ENCODE data around the gene MTUS2. TPM values are rescaled to one million over a fixed set of nuclear protein-coding genes. Genes with fewer than 3 reads are reported as not detected.

MTUS2 gene
- total and polyA plus RNA-seq, 9 of the 15 experiments (the other 6 are each of a cell fraction or from before 2014, with no cell fraction given): 0.01 to 0.28 (median 0.06) TPM; not detected in 1

GRCh38 chr13:29464105-29464679 is 644.1 kb downstream of the MTUS2 start (continued):
- TF ChIP-seq, protein P1, sequence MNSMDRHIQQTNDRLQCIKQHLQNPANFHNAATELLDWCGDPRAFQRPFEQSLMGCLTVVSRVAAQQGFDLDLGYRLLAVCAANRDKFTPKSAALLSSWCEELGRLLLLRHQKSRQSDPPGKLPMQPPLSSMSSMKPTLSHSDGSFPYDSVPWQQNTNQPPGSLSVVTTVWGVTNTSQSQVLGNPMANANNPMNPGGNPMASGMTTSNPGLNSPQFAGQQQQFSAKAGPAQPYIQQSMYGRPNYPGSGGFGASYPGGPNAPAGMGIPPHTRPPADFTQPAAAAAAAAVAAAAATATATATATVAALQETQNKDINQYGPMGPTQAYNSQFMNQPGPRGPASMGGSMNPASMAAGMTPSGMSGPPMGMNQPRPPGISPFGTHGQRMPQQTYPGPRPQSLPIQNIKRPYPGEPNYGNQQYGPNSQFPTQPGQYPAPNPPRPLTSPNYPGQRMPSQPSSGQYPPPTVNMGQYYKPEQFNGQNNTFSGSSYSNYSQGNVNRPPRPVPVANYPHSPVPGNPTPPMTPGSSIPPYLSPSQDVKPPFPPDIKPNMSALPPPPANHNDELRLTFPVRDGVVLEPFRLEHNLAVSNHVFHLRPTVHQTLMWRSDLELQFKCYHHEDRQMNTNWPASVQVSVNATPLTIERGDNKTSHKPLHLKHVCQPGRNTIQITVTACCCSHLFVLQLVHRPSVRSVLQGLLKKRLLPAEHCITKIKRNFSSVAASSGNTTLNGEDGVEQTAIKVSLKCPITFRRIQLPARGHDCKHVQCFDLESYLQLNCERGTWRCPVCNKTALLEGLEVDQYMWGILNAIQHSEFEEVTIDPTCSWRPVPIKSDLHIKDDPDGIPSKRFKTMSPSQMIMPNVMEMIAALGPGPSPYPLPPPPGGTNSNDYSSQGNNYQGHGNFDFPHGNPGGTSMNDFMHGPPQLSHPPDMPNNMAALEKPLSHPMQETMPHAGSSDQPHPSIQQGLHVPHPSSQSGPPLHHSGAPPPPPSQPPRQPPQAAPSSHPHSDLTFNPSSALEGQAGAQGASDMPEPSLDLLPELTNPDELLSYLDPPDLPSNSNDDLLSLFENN (IDR thresholded peaks at IDR 0.05; ENCODE audit: low read depth in 2 of 2, low read length in 2 of 2): no peak
- TF ChIP-seq, protein P2, sequence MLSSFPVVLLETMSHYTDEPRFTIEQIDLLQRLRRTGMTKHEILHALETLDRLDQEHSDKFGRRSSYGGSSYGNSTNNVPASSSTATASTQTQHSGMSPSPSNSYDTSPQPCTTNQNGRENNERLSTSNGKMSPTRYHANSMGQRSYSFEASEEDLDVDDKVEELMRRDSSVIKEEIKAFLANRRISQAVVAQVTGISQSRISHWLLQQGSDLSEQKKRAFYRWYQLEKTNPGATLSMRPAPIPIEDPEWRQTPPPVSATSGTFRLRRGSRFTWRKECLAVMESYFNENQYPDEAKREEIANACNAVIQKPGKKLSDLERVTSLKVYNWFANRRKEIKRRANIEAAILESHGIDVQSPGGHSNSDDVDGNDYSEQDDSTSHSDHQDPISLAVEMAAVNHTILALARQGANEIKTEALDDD (IDR thresholded peaks at IDR 0.05): no peak
- TF ChIP-seq FOXP1 (CRISPR knock-in tag; IDR thresholded peaks at IDR 0.05): no peak
- TF ChIP-seq MTF1 (CRISPR knock-in tag; IDR thresholded peaks at IDR 0.05; ENCODE audit: borderline replicate concordance): no peak
- TF ChIP-seq BCOR (IDR thresholded peaks at IDR 0.05): no peak
- no peak for TF ChIP-seq PURB (CRISPR knock-in tag; IDR thresholded peaks at IDR 0.05; ENCODE audit: low read depth)
- TF ChIP-seq ARID1B (IDR thresholded peaks at IDR 0.05): no peak
- TF ChIP-seq ZNF121 (CRISPR knock-in tag; conservative IDR thresholded peaks at IDR 0.05): no peak
- TF ChIP-seq, protein P3, sequence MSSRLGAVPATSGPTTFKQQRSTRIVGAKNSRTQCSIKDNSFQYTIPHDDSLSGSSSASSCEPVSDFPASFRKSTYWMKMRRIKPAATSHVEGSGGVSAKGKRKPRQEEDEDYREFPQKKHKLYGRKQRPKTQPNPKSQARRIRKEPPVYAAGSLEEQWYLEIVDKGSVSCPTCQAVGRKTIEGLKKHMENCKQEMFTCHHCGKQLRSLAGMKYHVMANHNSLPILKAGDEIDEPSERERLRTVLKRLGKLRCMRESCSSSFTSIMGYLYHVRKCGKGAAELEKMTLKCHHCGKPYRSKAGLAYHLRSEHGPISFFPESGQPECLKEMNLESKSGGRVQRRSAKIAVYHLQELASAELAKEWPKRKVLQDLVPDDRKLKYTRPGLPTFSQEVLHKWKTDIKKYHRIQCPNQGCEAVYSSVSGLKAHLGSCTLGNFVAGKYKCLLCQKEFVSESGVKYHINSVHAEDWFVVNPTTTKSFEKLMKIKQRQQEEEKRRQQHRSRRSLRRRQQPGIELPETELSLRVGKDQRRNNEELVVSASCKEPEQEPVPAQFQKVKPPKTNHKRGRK (tag; IDR thresholded peaks at IDR 0.05): no peak
- TF ChIP-seq CSDE1 (IDR thresholded peaks at IDR 0.05): no peak
- TF ChIP-seq ELF2 (CRISPR knock-in tag; IDR thresholded peaks at IDR 0.05): no peak
- TF ChIP-seq REST (IDR thresholded peaks at IDR 0.05; ENCODE audit: borderline replicate concordance): no peak
- no peak for TF ChIP-seq REST (CRISPR knock-in tag; IDR thresholded peaks at IDR 0.05; ENCODE audit: low read depth)

All from K562 (cell line).